Measurements from ENCODE around the gene COX4I2. TPM values are rescaled to one million over a fixed set of nuclear protein-coding genes. Genes with fewer than 3 reads are reported as not detected.

Gene COX4I2
- total and polyA plus RNA-seq, 2 of the 8 experiments (the other 6 are each of a cell fraction or from before 2014, with no cell fraction given) = 0.26 TPM; not detected in 1

DNA sequence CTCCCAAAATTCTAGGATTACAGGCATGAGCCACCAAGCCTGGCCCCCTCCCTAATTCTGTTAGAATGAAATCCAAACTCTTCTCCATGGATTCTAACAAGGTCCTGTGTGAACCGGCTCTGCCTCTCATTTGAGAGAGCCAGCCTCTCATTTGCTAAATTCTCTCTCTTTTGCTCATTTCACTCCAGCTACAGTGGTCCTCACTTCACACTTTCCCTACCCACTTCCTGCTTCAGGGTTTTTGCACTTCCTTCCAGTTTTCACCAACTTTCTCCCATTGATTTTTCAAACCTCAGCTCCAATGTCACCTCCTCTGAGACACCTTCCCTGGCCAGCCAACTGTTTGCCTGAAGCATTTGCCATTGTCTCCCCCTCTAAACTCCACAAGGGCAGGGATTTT lies 5.1 kb downstream of the COX4I2 start (continued):
- TF ChIP-seq, protein P1, sequence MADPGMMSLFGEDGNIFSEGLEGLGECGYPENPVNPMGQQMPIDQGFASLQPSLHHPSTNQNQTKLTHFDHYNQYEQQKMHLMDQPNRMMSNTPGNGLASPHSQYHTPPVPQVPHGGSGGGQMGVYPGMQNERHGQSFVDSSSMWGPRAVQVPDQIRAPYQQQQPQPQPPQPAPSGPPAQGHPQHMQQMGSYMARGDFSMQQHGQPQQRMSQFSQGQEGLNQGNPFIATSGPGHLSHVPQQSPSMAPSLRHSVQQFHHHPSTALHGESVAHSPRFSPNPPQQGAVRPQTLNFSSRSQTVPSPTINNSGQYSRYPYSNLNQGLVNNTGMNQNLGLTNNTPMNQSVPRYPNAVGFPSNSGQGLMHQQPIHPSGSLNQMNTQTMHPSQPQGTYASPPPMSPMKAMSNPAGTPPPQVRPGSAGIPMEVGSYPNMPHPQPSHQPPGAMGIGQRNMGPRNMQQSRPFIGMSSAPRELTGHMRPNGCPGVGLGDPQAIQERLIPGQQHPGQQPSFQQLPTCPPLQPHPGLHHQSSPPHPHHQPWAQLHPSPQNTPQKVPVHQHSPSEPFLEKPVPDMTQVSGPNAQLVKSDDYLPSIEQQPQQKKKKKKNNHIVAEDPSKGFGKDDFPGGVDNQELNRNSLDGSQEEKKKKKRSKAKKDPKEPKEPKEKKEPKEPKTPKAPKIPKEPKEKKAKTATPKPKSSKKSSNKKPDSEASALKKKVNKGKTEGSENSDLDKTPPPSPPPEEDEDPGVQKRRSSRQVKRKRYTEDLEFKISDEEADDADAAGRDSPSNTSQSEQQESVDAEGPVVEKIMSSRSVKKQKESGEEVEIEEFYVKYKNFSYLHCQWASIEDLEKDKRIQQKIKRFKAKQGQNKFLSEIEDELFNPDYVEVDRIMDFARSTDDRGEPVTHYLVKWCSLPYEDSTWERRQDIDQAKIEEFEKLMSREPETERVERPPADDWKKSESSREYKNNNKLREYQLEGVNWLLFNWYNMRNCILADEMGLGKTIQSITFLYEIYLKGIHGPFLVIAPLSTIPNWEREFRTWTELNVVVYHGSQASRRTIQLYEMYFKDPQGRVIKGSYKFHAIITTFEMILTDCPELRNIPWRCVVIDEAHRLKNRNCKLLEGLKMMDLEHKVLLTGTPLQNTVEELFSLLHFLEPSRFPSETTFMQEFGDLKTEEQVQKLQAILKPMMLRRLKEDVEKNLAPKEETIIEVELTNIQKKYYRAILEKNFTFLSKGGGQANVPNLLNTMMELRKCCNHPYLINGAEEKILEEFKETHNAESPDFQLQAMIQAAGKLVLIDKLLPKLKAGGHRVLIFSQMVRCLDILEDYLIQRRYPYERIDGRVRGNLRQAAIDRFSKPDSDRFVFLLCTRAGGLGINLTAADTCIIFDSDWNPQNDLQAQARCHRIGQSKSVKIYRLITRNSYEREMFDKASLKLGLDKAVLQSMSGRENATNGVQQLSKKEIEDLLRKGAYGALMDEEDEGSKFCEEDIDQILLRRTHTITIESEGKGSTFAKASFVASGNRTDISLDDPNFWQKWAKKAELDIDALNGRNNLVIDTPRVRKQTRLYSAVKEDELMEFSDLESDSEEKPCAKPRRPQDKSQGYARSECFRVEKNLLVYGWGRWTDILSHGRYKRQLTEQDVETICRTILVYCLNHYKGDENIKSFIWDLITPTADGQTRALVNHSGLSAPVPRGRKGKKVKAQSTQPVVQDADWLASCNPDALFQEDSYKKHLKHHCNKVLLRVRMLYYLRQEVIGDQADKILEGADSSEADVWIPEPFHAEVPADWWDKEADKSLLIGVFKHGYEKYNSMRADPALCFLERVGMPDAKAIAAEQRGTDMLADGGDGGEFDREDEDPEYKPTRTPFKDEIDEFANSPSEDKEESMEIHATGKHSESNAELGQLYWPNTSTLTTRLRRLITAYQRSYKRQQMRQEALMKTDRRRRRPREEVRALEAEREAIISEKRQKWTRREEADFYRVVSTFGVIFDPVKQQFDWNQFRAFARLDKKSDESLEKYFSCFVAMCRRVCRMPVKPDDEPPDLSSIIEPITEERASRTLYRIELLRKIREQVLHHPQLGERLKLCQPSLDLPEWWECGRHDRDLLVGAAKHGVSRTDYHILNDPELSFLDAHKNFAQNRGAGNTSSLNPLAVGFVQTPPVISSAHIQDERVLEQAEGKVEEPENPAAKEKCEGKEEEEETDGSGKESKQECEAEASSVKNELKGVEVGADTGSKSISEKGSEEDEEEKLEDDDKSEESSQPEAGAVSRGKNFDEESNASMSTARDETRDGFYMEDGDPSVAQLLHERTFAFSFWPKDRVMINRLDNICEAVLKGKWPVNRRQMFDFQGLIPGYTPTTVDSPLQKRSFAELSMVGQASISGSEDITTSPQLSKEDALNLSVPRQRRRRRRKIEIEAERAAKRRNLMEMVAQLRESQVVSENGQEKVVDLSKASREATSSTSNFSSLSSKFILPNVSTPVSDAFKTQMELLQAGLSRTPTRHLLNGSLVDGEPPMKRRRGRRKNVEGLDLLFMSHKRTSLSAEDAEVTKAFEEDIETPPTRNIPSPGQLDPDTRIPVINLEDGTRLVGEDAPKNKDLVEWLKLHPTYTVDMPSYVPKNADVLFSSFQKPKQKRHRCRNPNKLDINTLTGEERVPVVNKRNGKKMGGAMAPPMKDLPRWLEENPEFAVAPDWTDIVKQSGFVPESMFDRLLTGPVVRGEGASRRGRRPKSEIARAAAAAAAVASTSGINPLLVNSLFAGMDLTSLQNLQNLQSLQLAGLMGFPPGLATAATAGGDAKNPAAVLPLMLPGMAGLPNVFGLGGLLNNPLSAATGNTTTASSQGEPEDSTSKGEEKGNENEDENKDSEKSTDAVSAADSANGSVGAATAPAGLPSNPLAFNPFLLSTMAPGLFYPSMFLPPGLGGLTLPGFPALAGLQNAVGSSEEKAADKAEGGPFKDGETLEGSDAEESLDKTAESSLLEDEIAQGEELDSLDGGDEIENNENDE (IDR thresholded peaks at IDR 0.05; ENCODE audit: insufficient replicate concordance, low read length) = no peak
- TF ChIP-seq CHD2 (IDR thresholded peaks at IDR 0.05; ENCODE audit: low read length) (no peak), JUN (IDR thresholded peaks at IDR 0.05; ENCODE audit: low read depth, low read length) (no peak)

Data from H1 (cell line).